ENCODE measurements around the gene SMOC2. TPM values are rescaled to one million over a fixed set of nuclear protein-coding genes. Genes with fewer than 3 reads are reported as not detected.

The SMOC2 gene
- polyA plus RNA-seq, 1 donor from 2014 or later, result 0.50 TPM

DNA sequence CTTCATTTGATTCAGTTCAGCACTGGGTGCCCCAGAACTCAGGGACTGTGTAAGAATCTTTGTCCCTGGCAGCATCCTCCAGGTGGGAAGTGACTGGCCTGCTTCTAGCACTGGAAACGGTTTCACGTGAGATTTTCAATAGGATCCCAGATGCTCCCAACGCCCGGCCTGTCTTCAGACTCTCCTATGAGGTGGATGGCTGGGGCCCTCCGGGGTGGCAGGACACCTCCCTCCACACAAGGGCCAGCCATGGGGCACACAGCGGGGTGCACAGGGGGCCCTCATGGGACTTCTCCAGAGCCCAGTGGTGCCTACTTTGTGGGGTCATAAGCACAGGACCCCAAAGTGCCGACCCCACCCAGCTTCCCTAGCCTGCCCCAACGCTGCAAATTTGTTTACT is 72.8 kb downstream of the SMOC2 start:
- no peaks in the 10 kb centered on the region for H3K27me3 ChIP-seq (ENCODE audit: insufficient read depth, low read depth, low read length)
- no peaks in the 10 kb centered on the region for H3K9me3 ChIP-seq (ENCODE audit: low read length)
- H3K9ac ChIP-seq (ENCODE audit: low read length), result no peak overlapping the region
- no peaks in the 10 kb centered on the region for H3K79me2 ChIP-seq (replicated peaks; ENCODE audit: insufficient read depth, low read length)
- no peak overlapping the region for H2AFZ ChIP-seq (ENCODE audit: low read depth, low read length)
- no peaks in the 10 kb centered on the region for H3F3A ChIP-seq (ENCODE audit: insufficient read depth, low read length, poor library complexity, severe bottlenecking)
- H3K4me2 ChIP-seq (ENCODE audit: low read length), result no peak overlapping the region
- no peaks in the 10 kb centered on the region for H3K36me3 ChIP-seq (ENCODE audit: insufficient read depth, low read length)
- no peaks in the 10 kb centered on the region for H3K9me2 ChIP-seq (ENCODE audit: insufficient read depth, low read length)
- TF ChIP-seq TAF1 (IDR thresholded peaks at IDR 0.05; ENCODE audit: low read depth) (no peak), RAD21 (conservative IDR thresholded peaks at IDR 0.05) (no peak), EZH2 (IDR thresholded peaks at IDR 0.05; ENCODE audit: borderline replicate concordance, insufficient read depth, low read length, poor library complexity, severe bottlenecking) (no peak), EP300 (conservative IDR thresholded peaks at IDR 0.05; ENCODE audit: poor library complexity, severe bottlenecking) (no peak), POLR2AphosphoS5 (IDR thresholded peaks at IDR 0.05) (no peak), SMC3 (conservative IDR thresholded peaks at IDR 0.05; ENCODE audit: poor library complexity) (no peak), MXI1 (conservative IDR thresholded peaks at IDR 0.05; ENCODE audit: poor library complexity, severe bottlenecking) (no peak)
- TF ChIP-seq, protein P1, sequence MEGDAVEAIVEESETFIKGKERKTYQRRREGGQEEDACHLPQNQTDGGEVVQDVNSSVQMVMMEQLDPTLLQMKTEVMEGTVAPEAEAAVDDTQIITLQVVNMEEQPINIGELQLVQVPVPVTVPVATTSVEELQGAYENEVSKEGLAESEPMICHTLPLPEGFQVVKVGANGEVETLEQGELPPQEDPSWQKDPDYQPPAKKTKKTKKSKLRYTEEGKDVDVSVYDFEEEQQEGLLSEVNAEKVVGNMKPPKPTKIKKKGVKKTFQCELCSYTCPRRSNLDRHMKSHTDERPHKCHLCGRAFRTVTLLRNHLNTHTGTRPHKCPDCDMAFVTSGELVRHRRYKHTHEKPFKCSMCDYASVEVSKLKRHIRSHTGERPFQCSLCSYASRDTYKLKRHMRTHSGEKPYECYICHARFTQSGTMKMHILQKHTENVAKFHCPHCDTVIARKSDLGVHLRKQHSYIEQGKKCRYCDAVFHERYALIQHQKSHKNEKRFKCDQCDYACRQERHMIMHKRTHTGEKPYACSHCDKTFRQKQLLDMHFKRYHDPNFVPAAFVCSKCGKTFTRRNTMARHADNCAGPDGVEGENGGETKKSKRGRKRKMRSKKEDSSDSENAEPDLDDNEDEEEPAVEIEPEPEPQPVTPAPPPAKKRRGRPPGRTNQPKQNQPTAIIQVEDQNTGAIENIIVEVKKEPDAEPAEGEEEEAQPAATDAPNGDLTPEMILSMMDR (IDR thresholded peaks at IDR 0.05; ENCODE audit: poor library complexity, severe bottlenecking), result no peak
- TF ChIP-seq, protein P2, sequence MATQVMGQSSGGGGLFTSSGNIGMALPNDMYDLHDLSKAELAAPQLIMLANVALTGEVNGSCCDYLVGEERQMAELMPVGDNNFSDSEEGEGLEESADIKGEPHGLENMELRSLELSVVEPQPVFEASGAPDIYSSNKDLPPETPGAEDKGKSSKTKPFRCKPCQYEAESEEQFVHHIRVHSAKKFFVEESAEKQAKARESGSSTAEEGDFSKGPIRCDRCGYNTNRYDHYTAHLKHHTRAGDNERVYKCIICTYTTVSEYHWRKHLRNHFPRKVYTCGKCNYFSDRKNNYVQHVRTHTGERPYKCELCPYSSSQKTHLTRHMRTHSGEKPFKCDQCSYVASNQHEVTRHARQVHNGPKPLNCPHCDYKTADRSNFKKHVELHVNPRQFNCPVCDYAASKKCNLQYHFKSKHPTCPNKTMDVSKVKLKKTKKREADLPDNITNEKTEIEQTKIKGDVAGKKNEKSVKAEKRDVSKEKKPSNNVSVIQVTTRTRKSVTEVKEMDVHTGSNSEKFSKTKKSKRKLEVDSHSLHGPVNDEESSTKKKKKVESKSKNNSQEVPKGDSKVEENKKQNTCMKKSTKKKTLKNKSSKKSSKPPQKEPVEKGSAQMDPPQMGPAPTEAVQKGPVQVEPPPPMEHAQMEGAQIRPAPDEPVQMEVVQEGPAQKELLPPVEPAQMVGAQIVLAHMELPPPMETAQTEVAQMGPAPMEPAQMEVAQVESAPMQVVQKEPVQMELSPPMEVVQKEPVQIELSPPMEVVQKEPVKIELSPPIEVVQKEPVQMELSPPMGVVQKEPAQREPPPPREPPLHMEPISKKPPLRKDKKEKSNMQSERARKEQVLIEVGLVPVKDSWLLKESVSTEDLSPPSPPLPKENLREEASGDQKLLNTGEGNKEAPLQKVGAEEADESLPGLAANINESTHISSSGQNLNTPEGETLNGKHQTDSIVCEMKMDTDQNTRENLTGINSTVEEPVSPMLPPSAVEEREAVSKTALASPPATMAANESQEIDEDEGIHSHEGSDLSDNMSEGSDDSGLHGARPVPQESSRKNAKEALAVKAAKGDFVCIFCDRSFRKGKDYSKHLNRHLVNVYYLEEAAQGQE (IDR thresholded peaks at IDR 0.05; ENCODE audit: borderline replicate concordance), result no peak
- no peaks in the 10 kb centered on the region for H4K20me1 ChIP-seq (ENCODE audit: insufficient read depth)
- no peak overlapping the region for H3K27ac ChIP-seq (ENCODE audit: low read length)
- H3K4me3 ChIP-seq (ENCODE audit: low read length), result no peak overlapping the region

DNA sequence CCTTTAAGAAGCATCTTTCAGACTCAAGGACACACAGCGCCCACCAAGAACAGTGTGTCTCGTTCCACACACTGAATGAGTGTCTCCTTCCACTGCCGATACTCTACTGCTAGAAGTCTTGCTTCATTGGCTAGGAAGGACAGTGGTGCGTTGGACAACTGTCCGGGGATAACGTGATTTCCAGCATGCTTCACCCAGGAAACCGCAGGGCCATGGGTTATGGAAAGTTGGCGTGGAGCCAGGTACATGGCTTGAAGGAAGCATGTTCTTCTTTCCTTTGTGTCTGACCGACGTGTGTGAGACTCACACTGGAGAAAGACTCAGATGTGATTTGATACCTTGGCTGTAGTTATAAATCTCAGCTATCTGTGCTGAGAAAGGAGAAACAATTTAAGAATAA is 73.2 kb downstream of the SMOC2 start:
- H3K27ac ChIP-seq (ENCODE audit: low read length), result no peak overlapping the region

More for the DNA sequence above, 73.2 kb downstream of the SMOC2 start:
- H3K9me3 ChIP-seq (ENCODE audit: low read length), result no peaks in the 10 kb centered on the region
- H3F3A ChIP-seq (ENCODE audit: insufficient read depth, low read length, poor library complexity, severe bottlenecking), result no peaks in the 10 kb centered on the region
- no peaks in the 10 kb centered on the region for H3K79me2 ChIP-seq (replicated peaks; ENCODE audit: insufficient read depth, low read length)
- H3K36me3 ChIP-seq (ENCODE audit: insufficient read depth, low read length), result no peaks in the 10 kb centered on the region
- H3K9ac ChIP-seq (ENCODE audit: low read length), result no peak overlapping the region
- no peak overlapping the region for H3K4me3 ChIP-seq (ENCODE audit: low read length)
- no peak for TF ChIP-seq POLR2AphosphoS5 (IDR thresholded peaks at IDR 0.05)
- TF ChIP-seq, protein P1 (IDR thresholded peaks at IDR 0.05; ENCODE audit: poor library complexity, severe bottlenecking), result no peak
- TF ChIP-seq, protein P2 (IDR thresholded peaks at IDR 0.05; ENCODE audit: borderline replicate concordance), result no peak
- no peak for TF ChIP-seq MXI1 (conservative IDR thresholded peaks at IDR 0.05; ENCODE audit: poor library complexity, severe bottlenecking)
- TF ChIP-seq TAF1 (IDR thresholded peaks at IDR 0.05; ENCODE audit: low read depth), result no peak
- no peak for TF ChIP-seq EP300 (conservative IDR thresholded peaks at IDR 0.05; ENCODE audit: poor library complexity, severe bottlenecking)
- TF ChIP-seq SMC3 (conservative IDR thresholded peaks at IDR 0.05; ENCODE audit: poor library complexity), result no peak
- TF ChIP-seq EZH2 (IDR thresholded peaks at IDR 0.05; ENCODE audit: borderline replicate concordance, insufficient read depth, low read length, poor library complexity, severe bottlenecking), result no peak
- no peak for TF ChIP-seq RAD21 (conservative IDR thresholded peaks at IDR 0.05)
- H3K4me2 ChIP-seq (ENCODE audit: low read length), result no peak overlapping the region
- no peaks in the 10 kb centered on the region for H3K9me2 ChIP-seq (ENCODE audit: insufficient read depth, low read length)
- H3K27me3 ChIP-seq (ENCODE audit: insufficient read depth, low read depth, low read length), result no peaks in the 10 kb centered on the region
- H4K20me1 ChIP-seq (ENCODE audit: insufficient read depth), result no peaks in the 10 kb centered on the region
- no peak overlapping the region for H2AFZ ChIP-seq (ENCODE audit: low read depth, low read length)
